OCI-LY7 (cell line): Measurements from ENCODE around the gene SSU72. TPM values are rescaled to one million over a fixed set of nuclear protein-coding genes. Genes with fewer than 3 reads are reported as not detected.

Experiments used
- BruUV-seq: library from RNA; stranded (reverse); fragments of 400-500 nt; replicated peaks from 2 replicates; lab custom pipeline; 2021; lab: Mats Ljungman, UMichigan
- CTCF ChIA-PET: fragments of 300-600 bp; sonication (Branson Sonifier 250); formaldehyde crosslinking; loops from one replicate; lab custom pipeline; 2022; ENCODE audit warnings: antibody characterized with exemption; ENCODE audit not compliant: unreplicated experiment; lab: Charles Lee
- POLR2A ChIA-PET: fragments of 300-600 bp; sonication (Branson Sonifier 250); formaldehyde crosslinking; loops from one replicate; lab custom pipeline; 2022; ENCODE audit warnings: antibody characterized with exemption; lab: Charles Lee
- DNase-seq: peaks from one replicate; pipeline ENCODE4 v3.0.0-alpha.2; 2015; ENCODE audit warnings: low spot score
- H2AFZ ChIP-seq: fragments of 200-600 bp; sonication (generic), shearing (Covaris generic); 2 replicates; pipeline ENCODE4 v1.6.1; 2014; ENCODE audit warnings: mild to moderate bottlenecking, antibody characterized with exemption, low read length, moderate library complexity
- H3K27ac ChIP-seq: fragments of 200-600 bp; sonication (generic); 2 replicates; pipeline ENCODE4 v1.5.1; 2014; ENCODE audit warnings: mixed run types, low read depth, mild to moderate bottlenecking, moderate library complexity, low read length, inconsistent platforms; ENCODE audit not compliant: poor library complexity, severe bottlenecking
- H3K36me3 ChIP-seq: fragments of 200-600 bp; sonication (generic); 2 replicates; pipeline ENCODE4 v1.6.1; 2014; ENCODE audit warnings: mild to moderate bottlenecking, antibody characterized with exemption, low read length, moderate library complexity, mixed read lengths; ENCODE audit not compliant: insufficient read depth
- H3K4me1 ChIP-seq: fragments of 200-600 bp; sonication (generic); 2 replicates; pipeline ENCODE4 v1.5.1; 2014; ENCODE audit warnings: mild to moderate bottlenecking, low read length; ENCODE audit not compliant: insufficient read depth, poor library complexity, severe bottlenecking
- H3K4me2 ChIP-seq: fragments of 200-600 bp; sonication (generic); 2 replicates; pipeline ENCODE4 v1.6.1; 2014; ENCODE audit warnings: mild to moderate bottlenecking, low read length
- H3K4me3 ChIP-seq: fragments of 200-600 bp; sonication (generic); 2 replicates; pipeline ENCODE4 v1.5.1; 2014; ENCODE audit warnings: mild to moderate bottlenecking, low read depth, low read length; ENCODE audit not compliant: poor library complexity, severe bottlenecking
- H3K79me2 ChIP-seq: fragments of 200-600 bp; sonication (generic); 2 replicates; pipeline ENCODE4 v1.6.1; 2016; ENCODE audit warnings: low read depth, mild to moderate bottlenecking, low read length, moderate library complexity, mixed read lengths; ENCODE audit not compliant: insufficient read depth
- H3K9me2 ChIP-seq: fragments of 200-600 bp; sonication (generic); 2 replicates; pipeline ENCODE4 v1.6.1; 2016; ENCODE audit warnings: mild to moderate bottlenecking, low read length, mixed read lengths; ENCODE audit not compliant: insufficient read depth
- H3K9me3 ChIP-seq: fragments of 200-600 bp; sonication (generic); 2 replicates; pipeline ENCODE4 v1.6.1; 2014; ENCODE audit warnings: mild to moderate bottlenecking, mixed run types, low read length, mixed read lengths
- H4K20me1 ChIP-seq: fragments of 200-600 bp; sonication (generic); 2 replicates; pipeline ENCODE4 v1.6.1; 2014; ENCODE audit warnings: mild to moderate bottlenecking, antibody characterized with exemption, low read length, moderate library complexity, mixed read lengths; ENCODE audit not compliant: insufficient read depth
- CTCF ChIP-seq: fragments of 200-600 bp; sonication (generic); conservative IDR thresholded peaks from 2 replicates; pipeline ENCODE4 v1.5.1; 2014; ENCODE audit warnings: mild to moderate bottlenecking, antibody characterized with exemption, low read length, moderate library complexity, mixed read lengths
- EZH2phosphoT487 ChIP-seq: fragments of 200-600 bp; sonication (generic); IDR thresholded peaks from 2 replicates; pipeline ENCODE4 v1.6.1; 2018; ENCODE audit warnings: low read depth, borderline replicate concordance, mild to moderate bottlenecking, mixed run types, antibody characterized with exemption, low read length, moderate library complexity, mixed read lengths
- intact Hi-C: fragments of 100-400 bp; cut with micrococcal nuclease; formaldehyde crosslinking; loops from one replicate; pipeline ENCODE4 v1.10.0; 2022; ENCODE audit not compliant: unreplicated experiment
- total RNA-seq, 2 experiments: library from RNA; depleted of rRNA in 1 of 2; stranded (reverse); fragments of >200 nt in 1 of 2; shearing (Covaris generic) in 1 of 2; gene quantifications; 2 replicates each; pipeline ENCODE4 v1.2.3, GENCODE V29; 2014 to 2022

Gene SSU72
- total RNA-seq, 2 experiments from 2014 or later, result 97.7 to 149 TPM

GRCh38 chr1:1601564-1602303 is 27.1 kb upstream of the SSU72 start:
- H3K9me3 ChIP-seq, result no peaks in the 10 kb centered on the region
- BruUV-seq, result no TSS peak
- H3K79me2 ChIP-seq, result no peaks in the 10 kb centered on the region
- H2AFZ ChIP-seq, result no peak overlapping the region
- no peaks in the 10 kb centered on the region for H4K20me1 ChIP-seq
- H3K4me2 ChIP-seq, result no peak overlapping the region
- H3K4me3 ChIP-seq, result no peak overlapping the region
- H3K9me2 ChIP-seq, result no peaks in the 10 kb centered on the region
- no peak overlapping the region for H3K27ac ChIP-seq
- no peaks in the 10 kb centered on the region for H3K36me3 ChIP-seq
- intact Hi-C loops, result no loop called here
- ChIA-PET POLR2A (interaction anchor here (0.6 kb wide), 1 partner anchor 136 kb away, joined by 4 read pairs; no protein-coding TSS in a partner anchor), CTCF (no interaction called here)
- peaks cover 12% of the 10 kb centered on the region for H3K4me1 ChIP-seq
- no peak for DNase-seq
- TF ChIP-seq EZH2phosphoT487, result no peak
- TF ChIP-seq CTCF, result no peak

GRCh38 chr1:1600861-1601563 is 26.3 kb upstream of the SSU72 start:
- Histone ChIP-seq H3K36me3 (no peaks in the 10 kb centered on the region), H3K9me2 (no peaks in the 10 kb centered on the region), H3K4me1 (peaks cover 8% of the 10 kb centered on the region), H4K20me1 (no peaks in the 10 kb centered on the region), H3K27ac (no peak overlapping the region), H3K4me2 (no peak overlapping the region), H3K9me3 (no peaks in the 10 kb centered on the region), H3K79me2 (no peaks in the 10 kb centered on the region), H3K4me3 (no peak overlapping the region), H2AFZ (no peak overlapping the region)
- no peak for TF ChIP-seq CTCF
- TF ChIP-seq EZH2phosphoT487, result no peak
- BruUV-seq, result no TSS peak
- POLR2A ChIA-PET, result no interaction called here
- intact Hi-C loops, result no loop called here
- CTCF ChIA-PET, result no interaction called here
- DNase-seq, result no peak
